K562 (cell line): ENCODE data around the gene CYP46A1. TPM values are rescaled to one million over a fixed set of nuclear protein-coding genes. Genes with fewer than 3 reads are reported as not detected.

Experiments
- ATAC-seq: fragments of 200-7000 bp; cut with Tn5 transposase; 3 replicates; pipeline ENCODE4 v1.9.1; 2020; ENCODE audit warnings: moderate library complexity
- BruUV-seq: library from RNA; stranded (reverse); fragments of 400-500 nt; replicated peaks from 2 replicates; lab custom pipeline; 2021; lab: Mats Ljungman, UMichigan
- CTCF ChIA-PET: fragments of 300-600 bp; formaldehyde crosslinking; extraction: SDS; loops from one replicate; lab custom pipeline; 2021; ENCODE audit warnings: low intra/inter-chr PET ratio; lab: Yijun Ruan, JAX
- POLR2A ChIA-PET: fragments of 300-600, 350-650 bp; sonication (Branson Sonifier 250); formaldehyde crosslinking; extraction: SDS; loops from one replicate; lab custom pipeline; 2021; ENCODE audit warnings: antibody characterized with exemption, inconsistent platforms; lab: Yijun Ruan, JAX
- DNase-seq, 4 experiments: peaks; one replicate each; pipeline versions ENCODE4 v3.0.0 to v3.0.0-alpha.2; 2011 to 2018; ENCODE audit warnings: low spot score in 3 of 4, mixed read lengths in 3 of 4; ENCODE audit errors: extremely low read depth in 1 of 4
- FAIRE-seq: peaks from 2 replicates; lab custom pipeline; 2011; peaks lifted over from hg19 to GRCh38; lab: Jason Lieb, UNC
- H2AFZ ChIP-seq: 2 replicates; pipeline ENCODE4 v1.6.0; 2011; ENCODE audit warnings: low read depth, low read length, control low read depth, inconsistent platforms
- H3K27ac ChIP-seq: fragments of 200-600 bp; 3 replicates; pipeline ENCODE4 v1.8.0; 2011; ENCODE audit warnings: low read depth, mild to moderate bottlenecking, control low read depth, inconsistent platforms, low read length, moderate library complexity, mixed read lengths; ENCODE audit errors: extremely low read depth
- H3K27me3 ChIP-seq, 2 experiments: fragments of 300-600 bp in 1 of 2; 2 replicates in 1 of 2; 3 replicates in 1 of 2; pipeline versions ENCODE4 v1.6.0 to v1.8.0; 2011; ENCODE audit warnings: inconsistent platforms in 2 of 2, low read length in 2 of 2, mild to moderate bottlenecking in 1 of 2, mixed read lengths in 1 of 2, moderate library complexity in 1 of 2; ENCODE audit not compliant: control insufficient read depth in 2 of 2, insufficient read depth in 2 of 2
- H3K36me3 ChIP-seq: fragments of 300-600 bp; 3 replicates; pipeline ENCODE4 v1.8.0; 2011; ENCODE audit warnings: mild to moderate bottlenecking, low read length, inconsistent platforms; ENCODE audit not compliant: control insufficient read depth, insufficient read depth
- H3K4me1 ChIP-seq, 2 experiments: fragments of 200-600 bp in 1 of 2; replicated peaks in 1 of 2; 2 replicates in 1 of 2; 3 replicates in 1 of 2; pipeline versions ENCODE4 v1.5.1 to v1.8.0; 2011; ENCODE audit warnings: inconsistent platforms in 2 of 2, low read length in 2 of 2, mild to moderate bottlenecking in 1 of 2, mixed read lengths in 1 of 2, moderate library complexity in 1 of 2; ENCODE audit not compliant: control insufficient read depth in 2 of 2, insufficient read depth in 2 of 2
- H3K4me2 ChIP-seq: 2 replicates; pipeline ENCODE4 v1.6.1; 2011; ENCODE audit warnings: low read length, control low read depth, inconsistent platforms, mixed read lengths; ENCODE audit not compliant: insufficient read depth
- H3K4me3 ChIP-seq: fragments of 200-600 bp; sonication (generic), shearing (Covaris generic); 2 replicates; pipeline ENCODE4 v1.5.1; 2016; ENCODE audit warnings: control low read depth, inconsistent platforms
- H3K79me2 ChIP-seq: fragments of 200-600 bp; 3 replicates; pipeline ENCODE4 v1.8.0; 2011; ENCODE audit warnings: low read length, inconsistent platforms; ENCODE audit not compliant: control insufficient read depth, insufficient read depth
- H3K9ac ChIP-seq, 2 experiments: 2 replicates each; pipeline versions ENCODE4 v1.6.0 to v1.6.1; 2011; ENCODE audit warnings: low read depth in 2 of 2, low read length in 2 of 2, control low read depth in 1 of 2, inconsistent platforms in 1 of 2, mild to moderate bottlenecking in 1 of 2, mixed read lengths in 1 of 2; ENCODE audit not compliant: insufficient read depth in 1 of 2
- H3K9me1 ChIP-seq: one replicate; pipeline ENCODE4 v1.6.0; 2011; ENCODE audit warnings: inconsistent platforms, mild to moderate bottlenecking, low read length, moderate library complexity; ENCODE audit not compliant: control insufficient read depth, insufficient read depth
- H3K9me3 ChIP-seq: replicated peaks from 2 replicates; pipeline ENCODE4 v1.5.1; 2011; ENCODE audit warnings: low read depth, low read length, inconsistent platforms; ENCODE audit not compliant: control insufficient read depth, insufficient read depth
- H4K20me1 ChIP-seq: replicated peaks from 2 replicates; pipeline ENCODE4 v1.6.1; 2011; ENCODE audit warnings: low read length, inconsistent platforms, mixed read lengths; ENCODE audit not compliant: control insufficient read depth, insufficient read depth
- MCM2 ChIP-seq: fragments of 450-650 bp; IDR thresholded peaks from 2 replicates; pipeline ENCODE4 v1.6.1; 2017; ENCODE audit warnings: low read depth, mild to moderate bottlenecking
- RFX1 ChIP-seq: fragments of 450-650 bp; IDR thresholded peaks from 2 replicates; pipeline ENCODE4 v1.6.1; 2016; ENCODE audit warnings: mild to moderate bottlenecking, moderate library complexity
- RHOXF2B ChIP-seq: fragments of 250-450 bp; sonication (Bioruptor Pico); conservative IDR thresholded peaks from 2 replicates; pipeline ENCODE4 v1.5.1; 2021
- ZBTB2 ChIP-seq: fragments of 450-650 bp; IDR thresholded peaks from 2 replicates; pipeline ENCODE4 v1.6.1; 2016; ENCODE audit warnings: antibody characterized with exemption
- ZNF696 ChIP-seq: fragments of 250-450 bp; sonication (Bioruptor Pico); conservative IDR thresholded peaks from 2 replicates; pipeline ENCODE4 v1.4.0; 2020; ENCODE audit warnings: mild to moderate bottlenecking, moderate library complexity
- ZZZ3 ChIP-seq: fragments of 450-650 bp; IDR thresholded peaks from 2 replicates; pipeline ENCODE4 v1.6.1; 2016; ENCODE audit warnings: antibody characterized with exemption, mild to moderate bottlenecking, moderate library complexity
- WGBS: fragments of 100-300 bp; shearing (Covaris generic); methylation state at CpG from one replicate; pipeline ENCODE4 v1.1.6; 2016; ENCODE audit warnings: low coverage, mixed read lengths; ENCODE audit not compliant: insufficient coverage; ENCODE audit errors: missing lambda C conversion rate; 5-methylcytosine and 5-hydroxymethylcytosine counted together
- in situ Hi-C: fragments of 300-500 bp; cut with MboI; formaldehyde crosslinking; loops from 4 replicates; pipeline ENCODE4 v1.15.0; 2018; ENCODE audit warnings: inconsistent platforms, mixed read lengths
- intact Hi-C: fragments of 100-400 bp; cut with micrococcal nuclease; formaldehyde crosslinking; loops from 2 replicates; pipeline ENCODE4 v1.14.2; 2022
- polyA plus RNA-seq, 8 experiments: library from polyadenylated mRNA; depleted of rRNA in 4 of 8; stranded (reverse) in 5 of 8; unstranded in 3 of 8; fragments of >200 nt; fragmentation: Nextera tagmentation in 2 of 8; fragmentation: Illumina TruSeq in 1 of 8; extraction: Ambion mirVana in 2 of 8; extraction: Trizol in 1 of 8; gene quantifications; 2 replicates each; pipeline versions ENCODE4 v1.2.1 to v1.2.3, GENCODE V29; 2011 to 2014; ENCODE audit warnings: inconsistent platforms in 1 of 8, missing spikeins in 1 of 8
- total RNA-seq, 7 experiments: library from RNA; depleted of rRNA in 6 of 7; stranded (reverse); fragments of >200 nt in 6 of 7; fragmentation: Illumina TruSeq in 2 of 7; extraction: Trizol in 2 of 7; gene quantifications; 2 replicates each; pipeline versions ENCODE4 v1.2.1 to v1.2.3, GENCODE V29; 2011 to 2021; ENCODE audit warnings: low replicate concordance in 1 of 7
- TF ChIP-seq, protein P1 (sequence below): sonication (generic); formaldehyde crosslinking; IDR thresholded peaks from 2 replicates; pipeline ENCODE4 v1.8.1; 2023; ENCODE audit warnings: mild to moderate bottlenecking, missing genetic modification reagents, moderate library complexity

CYP46A1 gene
- total and polyA plus RNA-seq, 9 of the 15 experiments (the other 6 are each of a cell fraction or from before 2014, with no cell fraction given): not detected

DNA sequence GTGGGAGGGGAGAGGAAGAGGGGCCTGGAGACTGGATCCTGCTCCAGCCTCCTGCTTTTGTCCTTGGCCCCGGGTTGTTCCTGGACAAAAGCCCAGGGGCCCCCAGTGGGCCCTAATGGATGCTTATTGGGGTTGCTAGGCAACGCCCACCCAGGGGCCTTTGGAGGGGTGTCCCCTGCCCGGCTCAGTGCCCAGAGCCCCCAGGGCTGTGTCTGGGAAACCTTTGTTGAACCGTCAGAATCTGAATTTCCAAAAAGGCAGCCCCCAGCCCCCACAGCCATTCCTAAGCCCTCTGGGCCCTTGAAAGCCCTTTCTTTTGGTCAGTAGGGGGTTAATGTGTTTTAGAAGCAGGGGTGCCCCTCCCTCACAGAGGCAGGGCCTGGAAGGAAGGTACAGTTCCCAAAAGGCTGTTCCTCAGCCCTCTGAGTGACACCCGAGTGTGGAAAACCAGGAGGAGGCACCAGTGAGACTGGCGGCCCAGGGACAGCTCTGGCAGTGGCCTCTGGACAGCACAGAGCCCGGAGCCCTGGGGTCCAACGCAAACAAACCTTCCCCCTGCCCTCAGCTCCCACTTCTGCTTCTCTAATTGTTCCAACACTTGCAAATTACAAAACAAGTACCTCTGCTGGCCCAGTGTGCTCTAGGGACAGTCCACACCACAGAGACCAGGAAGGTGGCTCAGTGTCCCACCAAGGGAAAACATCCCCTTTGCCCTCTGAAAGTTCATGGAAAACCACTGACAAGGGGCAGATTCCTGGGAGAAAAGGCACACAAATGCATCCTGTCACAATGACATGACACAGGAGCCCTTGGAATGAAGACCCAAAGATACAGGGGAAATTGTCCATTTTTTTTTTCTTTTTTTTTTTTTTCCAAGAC lies 19.8 kb upstream of the CYP46A1 start:
- peaks cover 0 to 55% of the 10 kb centered on the region in 2 experiments; a peak in 3 of 5 replicates for H3K27me3 ChIP-seq
- CTCF ChIA-PET: interaction anchor here (0.6 kb wide), 1 partner anchor 359 kb away, joined by 3 read pairs; no protein-coding TSS in a partner anchor
- intact Hi-C loops: no loop called here
- no peaks in the 10 kb centered on the region for H3K36me3 ChIP-seq
- FAIRE-seq (no peak), DNase-seq (no peak), ATAC-seq (no peak)
- no peak overlapping the region for H2AFZ ChIP-seq
- in situ Hi-C loops: no loop called here
- WGBS: 0% methylated on average over 6 of the region's 8 CpGs
- no peaks in the 10 kb centered on the region; the same call in none of the 2 replicates for H4K20me1 ChIP-seq
- BruUV-seq: no TSS peak
- H3K9me1 ChIP-seq: no peaks in the 10 kb centered on the region
- no peaks in the 10 kb centered on the region for H3K79me2 ChIP-seq
- no peak overlapping the region for H3K27ac ChIP-seq
- POLR2A ChIA-PET: interaction anchor here (0.9 kb wide), 1 partner anchor 20 kb away, joined by 6 read pairs; the partner anchor contains the start of gene CYP46A1
- no peak for TF ChIP-seq RHOXF2B (CRISPR knock-in tag)
- peak; percentile 59 for TF ChIP-seq RFX1
- no peak for TF ChIP-seq MCM2
- no peak for TF ChIP-seq ZNF696 (CRISPR knock-in tag)
- no peak for TF ChIP-seq ZBTB2
- TF ChIP-seq, protein P1, sequence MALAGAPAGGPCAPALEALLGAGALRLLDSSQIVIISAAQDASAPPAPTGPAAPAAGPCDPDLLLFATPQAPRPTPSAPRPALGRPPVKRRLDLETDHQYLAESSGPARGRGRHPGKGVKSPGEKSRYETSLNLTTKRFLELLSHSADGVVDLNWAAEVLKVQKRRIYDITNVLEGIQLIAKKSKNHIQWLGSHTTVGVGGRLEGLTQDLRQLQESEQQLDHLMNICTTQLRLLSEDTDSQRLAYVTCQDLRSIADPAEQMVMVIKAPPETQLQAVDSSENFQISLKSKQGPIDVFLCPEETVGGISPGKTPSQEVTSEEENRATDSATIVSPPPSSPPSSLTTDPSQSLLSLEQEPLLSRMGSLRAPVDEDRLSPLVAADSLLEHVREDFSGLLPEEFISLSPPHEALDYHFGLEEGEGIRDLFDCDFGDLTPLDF (CRISPR knock-in tag): no peak
- TF ChIP-seq ZZZ3: no peak
- no peak overlapping the region for H3K9ac ChIP-seq
- H3K9me3 ChIP-seq: no peaks in the 10 kb centered on the region
- no peak overlapping the region for H3K4me3 ChIP-seq
- H3K4me1 ChIP-seq: peaks cover 0 to 6% of the 10 kb centered on the region in 2 experiments; a peak in 2 of 5 replicates
- H3K4me2 ChIP-seq: no peak overlapping the region
